ENCODE results near the gene ZNF783.

GRCh38 chr7:149278396-149278795 is 16.4 kb downstream of the ZNF783 start:
- TF ChIP-seq CTCF (IDR thresholded peaks at IDR 0.05) (no peak), POLR2AphosphoS5 (IDR thresholded peaks at IDR 0.05) (no peak), POLR2A (IDR thresholded peaks at IDR 0.05) (no peak), EP300 (IDR thresholded peaks at IDR 0.05) (no peak)

Measured in suprapubic skin (tissue), 4 donors.